HEK293T (cell line): ENCODE data around the gene SMAD6.

Source experiments
- ARNT ChIP-seq: fragments of 450-650 bp; IDR thresholded peaks from 2 replicates; pipeline ENCODE4 v1.6.1; 2017; ENCODE audit warnings: mild to moderate bottlenecking
- BHLHE40 ChIP-seq: fragments of 450-650 bp; IDR thresholded peaks from 2 replicates; pipeline ENCODE4 v1.6.1; 2016; ENCODE audit warnings: mild to moderate bottlenecking, moderate library complexity, borderline replicate concordance
- CTBP1 ChIP-seq: fragments of 450-650 bp; IDR thresholded peaks from 2 replicates; pipeline ENCODE4 v1.6.1; 2016; ENCODE audit warnings: borderline replicate concordance
- ELF4 ChIP-seq: fragments of 450-650 bp; IDR thresholded peaks from 2 replicates; pipeline ENCODE4 v1.6.1; 2017; ENCODE audit warnings: antibody characterized with exemption
- FOXA1 ChIP-seq: fragments of 450-650 bp; IDR thresholded peaks from 2 replicates; pipeline ENCODE4 v1.6.1; 2016; ENCODE audit warnings: mild to moderate bottlenecking
- FOXM1 ChIP-seq: fragments of 450-650 bp; IDR thresholded peaks from 2 replicates; pipeline ENCODE4 v1.6.1; 2017; ENCODE audit warnings: mild to moderate bottlenecking, borderline replicate concordance
- HDGF ChIP-seq: fragments of 450-650 bp; IDR thresholded peaks from 2 replicates; pipeline ENCODE4 v1.6.1; 2017; ENCODE audit warnings: antibody characterized with exemption, borderline replicate concordance
- L3MBTL2 ChIP-seq: fragments of 450-650 bp; conservative IDR thresholded peaks from 2 replicates; pipeline ENCODE4 v1.6.1; 2016; ENCODE audit warnings: mild to moderate bottlenecking
- LEF1 ChIP-seq: fragments of 450-650 bp; IDR thresholded peaks from 2 replicates; pipeline ENCODE4 v1.6.1; 2017; ENCODE audit warnings: mild to moderate bottlenecking, borderline replicate concordance
- NFRKB ChIP-seq: fragments of 450-650 bp; IDR thresholded peaks from 2 replicates; pipeline ENCODE4 v1.6.1; 2016; ENCODE audit warnings: mild to moderate bottlenecking, moderate library complexity
- SP1 ChIP-seq: fragments of 450-650 bp; IDR thresholded peaks from 2 replicates; pipeline ENCODE4 v1.6.1; 2017
- SUZ12 ChIP-seq: fragments of 450-650 bp; IDR thresholded peaks from 2 replicates; pipeline ENCODE4 v1.6.1; 2016; ENCODE audit warnings: mild to moderate bottlenecking
- TARDBP ChIP-seq: fragments of 450-650 bp; IDR thresholded peaks from 2 replicates; pipeline ENCODE4 v1.6.1; 2016
- TF ChIP-seq, protein P1 (sequence below): fragments of 450-650 bp; IDR thresholded peaks from 2 replicates; pipeline ENCODE4 v1.6.1; 2016

DNA sequence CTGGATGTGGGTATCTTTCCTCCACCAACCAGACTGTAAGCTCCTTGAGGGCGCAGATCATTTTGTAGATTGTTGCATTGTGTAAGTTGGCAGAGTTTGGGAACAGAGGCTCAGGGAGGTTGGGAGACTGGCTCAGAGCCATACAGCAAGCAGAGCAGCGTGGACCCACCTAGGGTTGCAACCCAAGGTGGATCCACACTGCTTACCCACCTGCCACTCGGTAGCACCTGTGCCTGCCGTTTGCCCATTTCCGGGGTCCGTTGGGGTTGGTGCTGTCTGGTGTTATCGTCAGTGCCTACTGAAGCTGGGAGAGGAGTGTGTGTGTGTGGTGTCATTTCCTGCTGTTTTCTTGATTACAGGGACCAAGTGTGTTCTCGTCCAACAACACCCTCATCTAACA is 19.0 kb downstream of the SMAD6 start:
- TF ChIP-seq FOXM1 = no peak
- TF ChIP-seq FOXA1 = no peak
- TF ChIP-seq ELF4 = no peak
- TF ChIP-seq HDGF = no peak
- no peak for TF ChIP-seq LEF1
- TF ChIP-seq ARNT = no peak
- no peak for TF ChIP-seq TARDBP
- TF ChIP-seq SP1 = no peak
- TF ChIP-seq CTBP1 = no peak
- no peak for TF ChIP-seq SUZ12
- no peak for TF ChIP-seq BHLHE40
- TF ChIP-seq NFRKB = no peak
- TF ChIP-seq L3MBTL2 = no peak
- TF ChIP-seq, protein P1, sequence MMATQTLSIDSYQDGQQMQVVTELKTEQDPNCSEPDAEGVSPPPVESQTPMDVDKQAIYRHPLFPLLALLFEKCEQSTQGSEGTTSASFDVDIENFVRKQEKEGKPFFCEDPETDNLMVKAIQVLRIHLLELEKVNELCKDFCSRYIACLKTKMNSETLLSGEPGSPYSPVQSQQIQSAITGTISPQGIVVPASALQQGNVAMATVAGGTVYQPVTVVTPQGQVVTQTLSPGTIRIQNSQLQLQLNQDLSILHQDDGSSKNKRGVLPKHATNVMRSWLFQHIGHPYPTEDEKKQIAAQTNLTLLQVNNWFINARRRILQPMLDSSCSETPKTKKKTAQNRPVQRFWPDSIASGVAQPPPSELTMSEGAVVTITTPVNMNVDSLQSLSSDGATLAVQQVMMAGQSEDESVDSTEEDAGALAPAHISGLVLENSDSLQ = no peak
